NK-92 treated with Interleukin-12 subunit alpha and Interleukin-12 subunit beta, amount 100 ng/mL, for 24 hours (cell line): ENCODE measurements around the gene LCAT.
A peak's percentile ranks its signal among the peaks of the same experiment; 100 is the strongest.
"Not testable (repeated sequence)": the region's sequence is repeated elsewhere in the genome, so short reads cannot be mapped to it uniquely, and the experiment has no call there.

Experiments
- DNase-seq: peaks from one replicate; lab custom pipeline; 2025; lab: John Stamatoyannopoulos, UW

The LCAT gene

GRCh38 chr16:67943619-67944504 lies at the start of gene LCAT:
Gene LCAT (minus strand): TSS chr16:67944120. CDS start chr16:67944101, 19 bp downstream.
- DNase-seq, result no peak

- DNase-seq, result peak; percentile 57
Observed at GRCh38 chr16:67993207-67994039, 49.5 kb upstream of the LCAT start.

- no peak for DNase-seq
Observed at GRCh38 chr16:67992661-67993206, 48.8 kb upstream of the LCAT start.

- DNase-seq, result no peak
Observed at GRCh38 chr16:67990018-67990386, 46.1 kb upstream of the LCAT start.

- no peak for DNase-seq
Observed at GRCh38 chr16:67989322-67990017, 45.5 kb upstream of the LCAT start.

- no peak for DNase-seq
Observed at GRCh38 chr16:67988675-67989074, 44.8 kb upstream of the LCAT start.

- DNase-seq, result no peak
Observed at GRCh38 chr16:67987460-67988160, 43.7 kb upstream of the LCAT start.

GRCh38 chr16:67986949-67987348 lies 43.0 kb upstream of the LCAT start:
- DNase-seq, result no peak

- DNase-seq, result no peak
Observed at GRCh38 chr16:67982011-67982696, 38.2 kb upstream of the LCAT start.

- no peak for DNase-seq
Observed at GRCh38 chr16:67979955-67980678, 36.2 kb upstream of the LCAT start, which contains the start of gene DPEP3. Gene DPEP3 (minus strand): TSS chr16:67980499. CDS start chr16:67980380, 119 bp downstream.

- DNase-seq, result no peak
Observed at GRCh38 chr16:67977469-67978227, 33.7 kb upstream of the LCAT start.

- DNase-seq, result no peak
Observed at GRCh38 chr16:67977005-67977404, 33.1 kb upstream of the LCAT start.

- no peak for DNase-seq
Observed at GRCh38 chr16:67976205-67976604, 32.3 kb upstream of the LCAT start.

- DNase-seq, result no peak
Observed at GRCh38 chr16:67975321-67976105, 31.6 kb upstream of the LCAT start.

GRCh38 chr16:67972285-67972684 lies 28.4 kb upstream of the LCAT start:
- DNase-seq, result not testable (repeated sequence)

GRCh38 chr16:67971111-67971510 lies 27.2 kb upstream of the LCAT start:
- DNase-seq, result no peak

GRCh38 chr16:67969254-67970039 lies 25.5 kb upstream of the LCAT start:
- no peak for DNase-seq
